Activated CD4-positive, CD25-positive, alpha-beta regulatory T cell (primary cell): ENCODE data around the gene JAKMIP2.

ENCODE experiments used
- DNase-seq, 4 experiments: peaks; one replicate each; lab custom pipeline; 2025; lab: John Stamatoyannopoulos, UW

JAKMIP2 gene

DNA sequence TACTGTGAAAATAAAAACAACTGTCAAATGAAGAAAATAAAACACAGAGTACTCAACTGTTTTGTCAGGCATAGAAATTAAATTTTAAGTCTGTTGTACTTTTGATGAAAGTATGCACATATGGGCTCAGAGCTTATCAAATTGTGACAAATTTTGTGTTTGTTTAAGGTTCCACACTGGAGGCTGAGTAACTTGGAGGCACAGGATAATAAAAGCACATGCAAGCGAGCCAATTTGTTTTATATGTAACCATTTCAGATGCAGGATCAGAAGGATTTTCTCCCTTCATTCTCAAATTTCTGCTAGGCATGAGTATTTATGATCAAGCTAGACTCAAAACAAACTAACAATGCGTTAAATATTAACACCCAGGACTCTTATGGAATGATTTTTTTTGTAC lies 87.8 kb downstream of the JAKMIP2 start:
- no peak for DNase-seq

DNA sequence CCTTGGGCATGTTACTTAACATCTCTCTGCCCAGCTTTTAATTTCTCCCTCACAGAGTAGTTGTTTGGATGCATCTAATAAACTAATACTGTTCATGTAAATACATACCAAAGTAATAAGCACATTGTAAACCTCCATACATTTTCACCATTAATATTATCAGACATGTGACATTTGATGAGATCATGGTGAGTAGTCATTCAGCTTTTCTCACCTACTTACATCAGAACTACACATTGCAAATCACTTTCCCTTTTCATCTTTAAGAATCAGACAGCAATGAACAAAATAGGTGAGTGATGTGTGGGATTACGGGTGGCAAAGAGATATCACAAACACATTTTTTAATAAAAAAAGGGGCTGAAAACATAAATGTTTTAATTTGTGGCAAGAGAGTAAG lies 89.3 kb downstream of the JAKMIP2 start:
- DNase-seq: no peak

DNA sequence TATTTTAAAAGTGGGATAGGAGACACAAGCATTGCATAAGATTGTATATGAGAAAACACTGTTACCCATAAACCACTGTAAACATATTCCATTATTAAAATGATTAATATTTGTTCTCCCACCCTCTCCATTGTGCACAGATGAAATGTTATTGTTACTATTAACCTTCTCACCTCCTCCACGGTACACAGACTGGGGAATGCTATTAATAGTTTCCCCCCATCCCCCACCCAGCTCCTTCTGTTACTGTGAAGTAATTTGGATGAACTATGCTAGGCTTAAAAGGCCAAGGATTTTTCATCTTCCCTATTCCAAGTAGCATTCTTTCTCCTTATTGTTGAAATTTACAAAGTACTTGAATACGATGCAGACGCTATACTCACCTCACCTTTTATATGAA lies 91.4 kb downstream of the JAKMIP2 start:
- no peak for DNase-seq

DNA sequence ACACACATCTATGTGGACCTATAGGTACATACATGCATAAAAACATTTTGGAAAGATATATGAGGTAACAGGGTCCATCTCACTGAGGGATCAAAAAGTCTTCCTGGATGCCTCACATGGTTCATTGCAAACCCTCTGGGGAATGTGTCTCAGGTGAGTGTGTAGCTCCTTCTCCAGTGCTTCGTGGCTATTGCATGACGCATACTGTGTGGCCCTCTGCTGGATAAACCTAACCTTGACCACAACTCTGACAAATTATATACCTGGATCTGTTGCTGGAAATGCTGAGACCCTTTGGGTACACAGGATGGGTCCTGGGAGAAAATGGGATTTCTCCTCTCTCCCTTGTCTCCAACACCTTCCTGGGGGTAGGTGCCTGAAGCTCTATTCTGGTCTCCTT lies 91.9 kb downstream of the JAKMIP2 start:
- no peak for DNase-seq

DNA sequence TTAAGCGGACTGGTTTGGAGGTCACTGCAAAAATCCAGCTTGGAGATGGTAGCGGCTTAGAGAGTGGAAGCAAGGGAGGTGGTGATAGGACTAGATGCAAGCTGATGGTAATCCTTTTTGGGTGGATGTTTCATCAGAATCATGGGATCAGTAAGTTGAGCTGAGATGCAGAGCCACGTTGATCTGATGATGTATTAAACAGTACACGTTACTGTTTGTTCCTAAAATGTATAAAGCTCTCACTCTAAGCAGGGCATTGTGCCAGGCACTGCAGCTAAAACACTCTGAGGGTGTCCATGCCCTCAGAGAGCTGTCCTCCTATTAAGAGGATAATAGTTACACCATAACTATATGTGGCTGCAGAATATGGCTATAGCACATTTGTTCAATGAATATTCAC lies 93.1 kb downstream of the JAKMIP2 start:
- DNase-seq: no peak

DNA sequence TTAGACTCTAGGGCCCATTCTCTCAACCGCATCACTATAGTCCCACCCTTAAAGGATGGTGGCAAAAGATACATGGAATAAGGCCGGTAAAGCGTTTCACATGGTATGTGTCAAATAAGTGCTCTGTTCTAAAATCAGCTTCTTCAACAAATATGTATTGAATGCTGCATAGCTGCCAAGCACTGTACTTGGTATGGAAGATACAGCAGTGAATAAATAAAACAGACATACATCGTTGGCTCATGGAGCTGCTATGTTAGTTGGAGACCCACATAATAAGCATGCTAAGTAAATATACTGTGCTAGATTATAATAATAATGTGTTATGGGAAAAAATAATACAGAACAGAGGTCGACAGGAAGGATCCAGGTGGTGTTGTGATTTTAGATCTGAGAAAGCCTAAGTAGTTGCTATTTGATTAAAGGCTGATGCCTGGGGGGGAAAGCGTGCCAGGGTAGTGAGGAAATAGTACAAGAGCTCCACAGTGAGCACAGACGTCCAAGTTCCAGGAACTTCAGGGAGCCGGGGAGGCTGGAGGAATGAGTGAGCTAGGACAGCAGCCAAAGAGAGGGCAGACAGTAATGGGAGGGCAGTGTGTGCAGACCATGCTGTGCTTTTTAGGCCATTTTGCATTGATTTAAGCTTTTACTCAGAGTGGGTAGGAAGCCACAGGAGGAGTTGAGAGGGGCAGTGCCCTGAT lies 93.7 kb downstream of the JAKMIP2 start:
- no peak for DNase-seq

DNA sequence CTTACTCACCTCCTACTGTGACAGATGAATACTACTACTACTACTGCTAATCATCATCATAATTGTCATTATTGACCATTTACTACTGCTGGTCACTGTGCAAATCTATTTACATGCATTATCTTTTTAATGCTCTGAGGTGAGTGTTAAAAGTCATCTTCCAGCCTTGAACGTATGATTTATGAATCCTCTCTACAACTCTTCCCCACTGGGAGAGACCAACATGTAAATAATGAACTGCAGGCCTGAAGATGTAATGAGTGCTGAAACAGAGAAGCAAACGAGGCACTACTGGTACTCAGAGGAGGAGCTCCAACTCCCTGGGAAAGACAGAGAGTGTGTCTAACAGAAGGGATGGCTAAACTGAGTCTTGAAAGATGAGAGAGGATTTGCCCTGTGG lies 95.4 kb downstream of the JAKMIP2 start:
- DNase-seq: no peak

DNA sequence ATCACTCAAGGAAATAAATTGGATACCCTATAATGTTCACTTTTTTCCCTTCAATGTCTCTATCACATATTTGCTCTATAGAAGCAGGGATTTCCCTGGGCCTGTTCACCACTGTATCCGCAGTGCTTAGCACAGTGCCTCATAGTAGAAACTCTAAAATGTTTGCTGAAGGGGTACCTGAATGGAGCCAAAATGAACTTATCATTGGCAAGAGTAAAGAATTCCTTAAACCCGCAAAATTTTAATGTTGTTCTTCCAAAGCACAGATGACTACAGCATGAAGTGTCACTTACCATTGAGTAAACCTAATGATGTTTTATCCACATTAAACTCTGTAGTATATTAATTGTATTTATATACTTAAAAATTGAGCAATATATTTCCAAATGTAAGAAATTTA lies 96.1 kb downstream of the JAKMIP2 start:
- no peak for DNase-seq

DNA sequence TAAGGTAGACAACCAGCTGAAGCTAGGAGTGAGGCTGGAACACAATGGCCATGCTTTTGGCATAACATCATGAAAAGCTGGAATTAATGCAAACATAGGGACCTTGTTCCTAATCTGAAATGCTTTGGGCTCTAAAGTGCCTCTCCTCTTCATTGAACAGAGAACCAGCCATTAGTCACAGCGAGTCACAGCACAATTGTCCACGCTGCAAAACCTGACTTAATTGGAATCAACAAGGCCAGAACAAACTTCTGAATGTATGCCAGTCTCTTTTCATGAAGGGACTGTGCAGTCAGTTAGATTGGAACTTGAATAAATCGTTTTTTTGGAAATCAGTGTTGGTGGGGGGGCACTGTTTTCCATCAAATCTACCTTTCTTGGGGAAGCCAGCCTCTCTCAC lies 96.5 kb downstream of the JAKMIP2 start:
- no peak for DNase-seq

DNA sequence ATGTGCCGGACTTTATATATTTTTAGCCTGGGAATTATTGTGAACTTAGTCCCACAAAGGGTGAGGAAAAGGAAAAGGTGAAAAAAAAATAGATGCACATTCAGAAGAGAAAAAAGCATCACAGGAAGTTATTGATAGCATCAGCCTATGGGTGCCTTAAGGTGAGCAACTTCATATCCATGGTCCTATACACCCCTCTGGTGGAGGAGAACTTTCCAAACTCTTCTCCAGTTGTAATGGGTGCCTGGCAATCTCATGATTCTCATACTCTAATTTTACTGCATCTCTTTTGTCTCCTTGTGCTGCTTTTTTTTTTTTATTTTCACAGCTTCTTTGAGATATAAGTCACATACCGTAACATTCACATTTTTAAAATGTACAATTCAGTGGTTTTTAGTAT lies 107.4 kb downstream of the JAKMIP2 start:
- DNase-seq: no peak

DNA sequence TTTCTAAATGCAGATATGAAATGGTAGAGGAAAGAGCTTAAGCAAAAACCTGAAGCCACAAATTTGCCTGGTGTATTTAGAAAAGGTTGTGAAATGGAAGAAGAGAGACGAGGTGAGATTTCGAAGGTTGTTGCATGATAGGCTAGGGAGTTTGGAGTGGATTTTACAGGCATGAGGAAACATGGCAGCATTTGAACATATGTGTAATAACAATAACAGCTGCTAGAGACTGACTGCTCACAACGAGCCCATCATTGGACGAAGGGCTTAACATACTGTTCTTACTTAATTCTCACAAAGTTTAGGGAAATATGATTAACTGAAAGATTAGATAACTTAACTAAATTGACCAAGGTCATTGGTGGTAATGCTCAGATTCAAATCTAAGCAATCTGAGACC lies 108.1 kb downstream of the JAKMIP2 start:
- no peak for DNase-seq

DNA sequence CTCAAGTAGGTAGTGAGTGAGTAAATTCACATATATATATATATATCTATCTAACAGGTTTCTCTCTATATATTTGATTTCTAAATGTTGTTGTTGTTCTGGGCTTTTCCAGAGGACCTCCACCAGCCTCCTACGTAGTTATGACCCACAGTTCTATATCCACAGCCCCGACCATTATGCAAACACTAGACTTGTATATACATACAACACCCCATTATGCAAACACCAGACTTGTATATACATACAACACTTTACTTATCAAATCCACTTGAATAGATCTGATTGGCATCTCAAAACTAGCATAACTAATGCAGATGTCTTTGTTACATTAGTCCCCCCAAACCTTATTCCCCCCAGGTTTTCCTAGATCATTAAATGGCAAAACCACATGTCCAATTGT lies 108.7 kb downstream of the JAKMIP2 start:
- DNase-seq: no peak

DNA sequence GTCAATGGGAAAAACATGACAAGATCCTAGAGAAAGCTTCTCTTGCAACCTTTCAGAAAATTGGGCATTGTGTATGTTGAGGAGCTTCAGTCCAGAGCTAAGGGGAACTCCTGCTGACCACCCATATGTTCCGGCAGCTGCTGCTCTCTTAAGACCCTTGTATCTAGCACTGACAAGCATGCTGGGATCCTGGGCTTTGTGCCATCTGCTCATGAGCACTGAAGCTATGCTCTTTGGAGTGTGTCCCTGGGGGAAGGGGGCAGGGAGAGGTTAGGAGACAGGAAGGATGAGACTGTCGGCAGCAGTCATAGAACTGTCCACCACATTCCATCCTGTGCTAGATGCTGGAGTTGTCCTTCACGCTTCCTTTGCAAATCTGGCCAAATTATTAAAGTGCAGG lies 109.3 kb downstream of the JAKMIP2 start:
- no peak for DNase-seq

DNA sequence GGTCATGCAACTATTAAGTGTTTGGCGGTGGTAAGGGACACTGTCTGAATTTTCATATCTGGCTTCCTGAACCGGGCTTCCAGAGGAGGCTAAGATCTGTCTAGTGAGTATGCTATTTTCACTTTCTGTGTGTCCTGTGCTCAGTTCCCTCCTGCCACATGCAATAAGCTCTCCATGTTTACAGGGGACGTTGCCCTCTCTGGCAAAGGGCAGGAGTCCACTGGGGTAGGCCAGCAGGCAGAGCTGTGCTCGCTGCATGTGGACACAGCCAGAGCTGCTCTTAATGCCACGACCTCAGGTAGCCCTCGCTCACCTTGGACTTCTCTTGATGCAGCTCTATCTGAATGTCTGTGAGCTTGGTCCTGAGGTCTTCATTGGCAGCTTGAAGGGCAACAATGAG lies 111.2 kb downstream of the JAKMIP2 start:
- no peak for DNase-seq

DNA sequence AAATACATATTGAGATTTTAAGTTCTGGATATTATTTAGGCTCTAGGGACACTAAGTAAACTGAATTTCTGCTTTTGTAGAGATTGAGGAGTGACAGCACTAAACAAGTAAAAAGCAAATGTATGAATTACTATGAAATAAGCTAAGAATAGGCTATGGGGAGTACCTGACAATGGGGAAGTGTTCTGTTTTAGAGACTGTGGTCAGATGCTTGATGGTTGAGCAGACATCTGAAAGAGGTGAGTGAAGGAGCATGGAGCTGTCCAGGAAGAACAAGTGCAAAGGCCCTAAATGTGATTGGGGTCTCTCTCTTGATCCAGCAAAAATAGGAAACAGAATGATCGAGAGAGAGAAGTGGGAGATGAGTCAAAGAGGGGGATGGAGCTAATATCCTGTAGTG lies 111.7 kb downstream of the JAKMIP2 start:
- no peak for DNase-seq

DNA sequence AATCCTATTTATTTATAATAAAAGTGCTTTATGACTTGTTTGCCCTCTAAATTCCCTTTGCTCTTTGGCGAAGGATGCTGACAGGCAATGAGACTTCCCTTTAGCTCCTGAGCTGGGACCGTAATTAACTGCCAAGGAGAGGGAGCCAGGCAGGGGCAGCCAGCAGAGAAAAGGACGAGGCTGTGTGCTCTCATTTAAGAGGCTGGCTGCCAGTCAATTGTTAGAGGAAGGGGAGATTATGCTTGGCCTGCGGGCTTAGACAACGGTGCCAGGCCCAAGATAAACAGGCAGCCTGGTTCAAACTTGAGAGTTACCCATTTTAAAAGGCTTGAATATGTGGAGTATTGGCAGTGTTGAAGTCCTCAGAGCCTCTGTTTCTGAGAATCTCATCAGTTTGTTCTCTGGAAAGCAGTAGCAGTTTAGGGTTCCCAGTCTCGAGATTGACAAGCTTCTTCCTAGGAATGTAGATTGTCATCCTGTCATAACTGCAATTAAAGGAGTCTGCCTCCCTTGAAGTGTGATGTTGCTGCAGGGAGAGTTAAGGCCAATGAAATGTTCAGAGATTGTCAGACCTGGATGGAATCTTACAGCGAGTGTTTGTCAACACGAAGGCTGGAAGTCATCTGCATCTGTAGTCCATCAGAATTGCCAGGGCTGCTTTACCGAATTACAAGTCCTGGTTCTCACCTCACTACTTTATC lies 113.2 kb downstream of the JAKMIP2 start:
- no peak for DNase-seq

DNA sequence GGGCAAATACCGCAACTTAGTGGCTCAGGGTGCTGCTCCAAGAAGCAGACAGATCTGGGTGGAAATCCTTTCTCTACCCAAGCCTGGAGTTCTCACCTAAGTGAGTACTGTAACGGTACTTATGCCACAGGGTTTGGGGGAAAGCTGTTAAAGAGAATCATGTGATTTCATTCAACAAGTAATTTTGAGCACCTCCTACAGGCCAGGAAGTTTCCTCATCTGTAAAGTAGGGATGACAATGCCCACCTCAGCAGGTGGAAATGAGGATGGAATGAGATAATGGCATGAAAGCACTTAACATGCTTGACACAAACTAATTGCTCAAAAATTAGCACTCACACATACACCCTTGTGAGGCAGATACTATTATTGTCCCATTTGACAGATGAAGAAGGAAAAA lies 114.1 kb downstream of the JAKMIP2 start:
- no peak for DNase-seq

DNA sequence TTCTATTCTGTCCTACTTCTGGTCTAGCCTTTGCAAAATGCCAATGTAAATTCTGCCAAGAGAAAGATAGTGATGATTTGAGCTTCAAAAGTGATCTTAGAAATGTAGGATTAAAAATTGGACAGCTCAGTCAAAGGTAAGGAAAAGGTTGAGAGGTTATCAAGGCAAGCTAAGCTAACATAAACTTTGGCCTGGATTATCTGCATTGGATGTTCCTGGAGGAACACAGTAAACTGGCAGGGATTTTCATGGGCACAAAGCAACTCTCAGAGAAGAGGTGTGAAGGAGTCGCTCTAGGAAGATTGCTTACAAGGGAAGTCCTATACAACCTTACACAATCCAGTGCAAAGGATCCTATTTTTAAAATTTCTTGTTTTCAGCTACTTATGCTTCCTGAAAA lies 115.2 kb downstream of the JAKMIP2 start:
- DNase-seq: no peak

DNA sequence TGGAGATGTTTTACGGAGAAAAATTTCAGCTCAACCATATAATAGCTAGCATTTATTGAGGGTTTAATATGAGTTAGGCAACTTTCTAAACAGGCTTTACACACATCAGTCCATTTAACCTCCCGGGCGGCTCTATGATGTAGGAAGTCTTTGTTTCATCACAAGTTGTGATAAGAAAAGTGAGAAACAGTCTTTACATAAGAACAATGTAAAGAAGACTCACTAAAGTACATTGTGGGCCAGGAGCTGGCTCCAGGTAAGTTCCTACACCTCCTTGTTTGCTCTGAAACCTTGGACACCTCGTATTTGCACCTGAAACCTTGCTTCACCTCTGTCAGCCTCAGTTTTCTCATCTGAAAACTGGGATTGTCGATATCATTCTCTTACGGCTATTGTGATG lies 116.1 kb downstream of the JAKMIP2 start:
- DNase-seq: no peak

DNA sequence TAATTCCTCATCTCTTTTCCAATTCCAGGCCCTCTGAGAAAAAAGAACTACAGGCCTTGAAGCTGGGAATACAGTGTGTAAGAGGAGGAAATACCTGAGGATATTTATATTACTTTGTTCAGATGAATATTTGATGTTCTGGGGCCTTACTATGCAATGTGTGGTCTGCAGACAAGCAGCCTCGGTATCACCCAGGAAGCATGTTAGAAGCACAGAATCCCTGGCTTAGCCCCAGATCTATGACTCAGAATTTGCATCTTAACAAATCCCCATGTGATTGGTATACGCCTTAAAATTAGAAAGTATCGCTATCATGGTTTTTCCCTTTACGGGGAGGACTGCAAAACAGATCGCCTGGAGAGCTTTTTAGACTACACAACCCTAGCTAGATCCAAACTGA lies 121.0 kb downstream of the JAKMIP2 start:
- DNase-seq: no peak

DNA sequence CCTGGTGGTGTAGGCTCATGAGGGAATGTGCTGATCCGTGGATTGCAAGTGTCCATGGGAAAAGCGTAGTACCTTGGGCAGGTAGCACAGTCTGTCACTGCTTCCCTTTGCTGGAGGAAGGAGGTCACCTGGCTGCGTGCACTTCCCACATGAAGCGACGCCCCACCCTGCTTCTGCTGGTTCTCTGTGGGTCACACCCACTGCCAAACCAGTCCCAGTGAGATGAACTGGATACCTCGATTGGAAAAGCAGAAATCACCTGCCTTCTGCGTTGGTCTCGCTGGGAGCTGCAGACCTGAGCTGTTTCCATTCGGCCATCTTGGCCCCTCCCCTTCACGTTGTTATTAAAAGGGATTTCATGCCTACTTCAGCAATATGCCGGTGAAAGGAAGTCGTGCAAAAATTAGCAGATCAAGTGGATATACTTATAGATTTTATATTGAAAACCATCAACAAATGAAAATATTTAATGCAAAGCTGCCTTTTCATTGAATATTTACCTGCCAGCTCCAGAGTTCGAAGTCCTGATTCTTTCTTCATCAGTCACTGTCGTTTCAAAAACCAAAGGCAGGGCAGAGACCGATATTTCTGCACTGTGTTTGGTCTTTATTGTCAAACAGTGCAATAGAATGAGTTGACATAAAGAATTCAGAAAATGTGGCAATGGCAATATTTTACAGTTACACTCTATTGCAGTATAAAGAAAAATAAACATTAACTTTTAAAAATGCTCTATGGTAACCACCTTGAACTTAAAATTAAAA lies 123.2 kb downstream of the JAKMIP2 start:
- DNase-seq: no peak

DNA sequence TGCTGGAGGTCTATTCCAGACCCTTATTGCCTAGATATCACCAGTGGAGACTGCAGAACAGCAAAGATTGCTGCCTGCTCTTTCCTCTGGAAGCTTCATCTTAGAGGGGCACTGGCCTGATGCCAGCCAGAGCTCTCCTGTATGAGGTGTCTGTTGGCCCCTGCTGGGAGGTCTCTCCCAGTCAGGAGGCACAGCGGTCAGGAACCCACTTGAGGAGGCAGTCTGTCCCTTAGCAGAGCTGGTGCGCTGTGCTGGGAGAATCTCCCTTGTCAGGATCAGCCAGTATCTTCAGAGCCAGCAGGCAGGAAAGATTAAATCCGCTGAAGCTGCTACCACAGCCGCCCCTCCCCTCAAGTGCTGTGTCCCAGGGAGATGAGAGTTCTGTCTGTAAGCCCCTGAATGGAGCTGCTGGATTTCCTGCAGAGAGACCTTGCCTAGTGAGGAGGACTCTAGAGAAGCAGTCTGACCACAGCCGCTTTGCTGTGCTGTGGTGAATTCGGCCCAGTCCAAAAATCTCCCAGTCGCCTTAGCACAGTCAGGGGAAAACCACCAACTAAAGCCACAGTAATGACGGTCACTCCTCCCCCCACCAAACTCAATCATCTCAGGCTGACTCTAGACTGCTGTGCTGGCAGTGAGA lies 124.1 kb downstream of the JAKMIP2 start:
- DNase-seq: no peak

DNA sequence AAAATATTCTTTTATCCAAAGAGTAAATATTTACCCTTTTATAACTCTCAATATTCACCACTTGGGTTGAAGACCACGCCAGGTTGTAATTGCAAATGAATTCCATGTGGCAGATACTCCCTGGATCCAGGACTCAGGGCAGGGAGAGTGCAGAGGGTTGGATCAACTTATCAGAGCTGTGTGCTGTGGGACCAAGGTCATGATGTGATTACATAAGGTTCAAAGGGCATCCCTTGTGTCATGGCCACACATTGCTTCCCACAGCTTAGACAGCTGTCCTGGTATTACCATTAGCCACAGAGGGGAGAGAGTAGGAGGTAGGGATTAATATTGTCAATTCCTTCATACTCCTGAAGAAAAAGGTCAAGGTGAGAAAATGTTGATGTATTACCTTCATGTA lies 133.9 kb downstream of the JAKMIP2 start:
- DNase-seq: no peak
